A673 (cell line): ENCODE data around the gene NRG4. TPM values are rescaled to one million over a fixed set of nuclear protein-coding genes. Genes with fewer than 3 reads are reported as not detected.

Source experiments
- BruUV-seq: library from RNA; stranded (reverse); fragments of 400-500 nt; replicated peaks from 2 replicates; lab custom pipeline; 2021; lab: Mats Ljungman, UMichigan
- CTCF ChIA-PET: fragments of 300-600 bp; sonication (Branson Sonifier 250); formaldehyde crosslinking; loops from one replicate; lab custom pipeline; 2022; ENCODE audit warnings: antibody characterized with exemption; lab: Charles Lee
- POLR2A ChIA-PET: fragments of 300-600 bp; sonication (Branson Sonifier 250); formaldehyde crosslinking; loops from one replicate; lab custom pipeline; 2022; ENCODE audit warnings: antibody characterized with exemption; ENCODE audit not compliant: low non-redundant PET; lab: Charles Lee
- DNase-seq: peaks from one replicate; pipeline ENCODE4 v3.0.0-alpha.2; 2015; ENCODE audit warnings: low spot score
- H3K27ac ChIP-seq: fragments of 200-600 bp; sonication (generic); 2 replicates; pipeline ENCODE4 v1.5.1; 2016; ENCODE audit warnings: mixed run types, low read depth, mild to moderate bottlenecking, mixed read lengths, antibody characterized with exemption, low read length; ENCODE audit not compliant: poor library complexity, severe bottlenecking
- H3K27me3 ChIP-seq: fragments of 200-600 bp; sonication (generic); replicated peaks from 2 replicates; pipeline ENCODE4 v1.6.1; 2017; ENCODE audit warnings: mixed run types, low read depth, mild to moderate bottlenecking, mixed read lengths, antibody characterized with exemption, low read length; ENCODE audit not compliant: insufficient read depth, poor library complexity
- H3K36me3 ChIP-seq: fragments of 200-600 bp; sonication (generic); 2 replicates; pipeline ENCODE4 v1.6.1; 2016; ENCODE audit warnings: mixed run types, mild to moderate bottlenecking, mixed read lengths, antibody characterized with exemption, low read length; ENCODE audit not compliant: insufficient read depth, poor library complexity, severe bottlenecking
- H3K4me1 ChIP-seq: fragments of 200-600 bp; sonication (generic); 2 replicates; pipeline ENCODE4 v1.6.1; 2017; ENCODE audit warnings: mixed run types, mild to moderate bottlenecking, mixed read lengths, antibody characterized with exemption, low read length; ENCODE audit not compliant: insufficient read depth, poor library complexity, severe bottlenecking
- H3K4me3 ChIP-seq: fragments of 200-600 bp; sonication (generic); 2 replicates; pipeline ENCODE4 v1.5.1; 2016; ENCODE audit warnings: low read depth, mixed run types, mild to moderate bottlenecking, mixed read lengths, low read length; ENCODE audit not compliant: poor library complexity, severe bottlenecking
- H3K9me3 ChIP-seq: fragments of 200-600 bp; sonication (generic); 2 replicates; pipeline ENCODE4 v1.6.1; 2016; ENCODE audit warnings: mixed run types, low read depth, mild to moderate bottlenecking, mixed read lengths, antibody characterized with exemption, low read length; ENCODE audit not compliant: poor library complexity, severe bottlenecking
- CTCF ChIP-seq: fragments of 300-800, 200-600 bp; sonication (generic); conservative IDR thresholded peaks from 2 replicates; pipeline ENCODE4 v1.5.1; 2017; ENCODE audit warnings: low read depth, mild to moderate bottlenecking, antibody characterized with exemption, low read length, moderate library complexity, mixed read lengths
- EZH2 ChIP-seq: fragments of 200-600 bp; sonication (generic); IDR thresholded peaks from 2 replicates; pipeline ENCODE4 v1.6.1; 2017; ENCODE audit warnings: borderline replicate concordance, low read depth, mild to moderate bottlenecking, mixed read lengths, antibody characterized with exemption, low read length; ENCODE audit not compliant: poor library complexity, severe bottlenecking
- intact Hi-C: fragments of 100-400 bp; cut with micrococcal nuclease; formaldehyde crosslinking; loops from one replicate; pipeline ENCODE4 v1.10.0; 2022; ENCODE audit not compliant: unreplicated experiment
- total RNA-seq: library from RNA; stranded (reverse); gene quantifications from 2 replicates; pipeline ENCODE4 v1.2.3, GENCODE V29; 2021

The NRG4 gene
- total RNA-seq, 1 experiment from 2014 or later, result not detected

- Histone ChIP-seq H3K4me1 (no peaks in the 10 kb centered on the region), H3K9me3 (no peaks in the 10 kb centered on the region), H3K27ac (no peak overlapping the region), H3K4me3 (no peak overlapping the region), H3K27me3 (no peaks in the 10 kb centered on the region), H3K36me3 (no peaks in the 10 kb centered on the region)
- CTCF ChIA-PET, result no interaction called here
- intact Hi-C loops, result no loop called here
- TF ChIP-seq EZH2 (no peak), CTCF (no peak)
- no TSS peak for BruUV-seq
- POLR2A ChIA-PET, result no interaction called here
- no peak for DNase-seq
Measured at GRCh38 chr15:75995611-75996010, 16.6 kb downstream of the NRG4 start.

GRCh38 chr15:75994220-75994619 is 18.0 kb downstream of the NRG4 start:
- ChIA-PET POLR2A (no interaction called here), CTCF (no interaction called here)
- intact Hi-C loops, result no loop called here
- no peaks in the 10 kb centered on the region for H3K9me3 ChIP-seq
- H3K4me3 ChIP-seq, result no peak overlapping the region
- no peaks in the 10 kb centered on the region for H3K4me1 ChIP-seq
- no peak overlapping the region for H3K27ac ChIP-seq
- no peak for TF ChIP-seq CTCF
- TF ChIP-seq EZH2, result no peak
- H3K36me3 ChIP-seq, result no peaks in the 10 kb centered on the region
- DNase-seq, result no peak
- BruUV-seq, result no TSS peak
- no peaks in the 10 kb centered on the region for H3K27me3 ChIP-seq

GRCh38 chr15:75992897-75993296 is 19.3 kb downstream of the NRG4 start:
- no peaks in the 10 kb centered on the region for H3K4me1 ChIP-seq
- no peaks in the 10 kb centered on the region for H3K27me3 ChIP-seq
- no peak for DNase-seq
- CTCF ChIA-PET, result interaction anchor here (0.7 kb wide), 1 partner anchor 147 kb away, joined by 8 read pairs; no protein-coding TSS in a partner anchor
- no peaks in the 10 kb centered on the region for H3K36me3 ChIP-seq
- H3K4me3 ChIP-seq, result no peak overlapping the region
- H3K27ac ChIP-seq, result no peak overlapping the region
- POLR2A ChIA-PET, result no interaction called here
- no peak for TF ChIP-seq EZH2
- intact Hi-C loops, result no loop called here
- no TSS peak for BruUV-seq
- no peaks in the 10 kb centered on the region for H3K9me3 ChIP-seq

- ChIA-PET POLR2A (no interaction called here), CTCF (no interaction called here)
- DNase-seq, result no peak
- H3K36me3 ChIP-seq, result no peaks in the 10 kb centered on the region
- intact Hi-C loops, result no loop called here
- no peaks in the 10 kb centered on the region for H3K4me1 ChIP-seq
- no TSS peak for BruUV-seq
- H3K27me3 ChIP-seq, result no peaks in the 10 kb centered on the region
- H3K27ac ChIP-seq, result no peak overlapping the region
- TF ChIP-seq CTCF (no peak), EZH2 (no peak)
- no peak overlapping the region for H3K4me3 ChIP-seq
- no peaks in the 10 kb centered on the region for H3K9me3 ChIP-seq
Measured at GRCh38 chr15:75989875-75990274, 22.3 kb downstream of the NRG4 start.
